ENCODE results near the gene HOXD11.

- TF ChIP-seq CTCF (IDR thresholded peaks at IDR 0.05; ENCODE audit: poor library complexity, severe bottlenecking) (no peak), EZH2 (IDR thresholded peaks at IDR 0.05; ENCODE audit: borderline replicate concordance, insufficient read depth, low read length, poor library complexity, severe bottlenecking) (peak; percentile 24), SMC3 (conservative IDR thresholded peaks at IDR 0.05; ENCODE audit: poor library complexity) (no peak), REST (IDR thresholded peaks at IDR 0.05; ENCODE audit: borderline replicate concordance) (no peak)
Observed at GRCh38 chr2:176099159-176099727, 7.8 kb upstream of the HOXD11 start.
